CD4-positive, alpha-beta T cell treated with Interleukin-17A for 1 hour (primary cell): ENCODE data around the gene DCHS1.

Experiments
- DNase-seq: peaks from one replicate; pipeline ENCODE4 v3.0.0-alpha.2; 2020

DCHS1 gene

GRCh38 chr11:6670202-6670830 is 14.7 kb upstream of the DCHS1 start:
- peak; percentile 45 for DNase-seq

DNA sequence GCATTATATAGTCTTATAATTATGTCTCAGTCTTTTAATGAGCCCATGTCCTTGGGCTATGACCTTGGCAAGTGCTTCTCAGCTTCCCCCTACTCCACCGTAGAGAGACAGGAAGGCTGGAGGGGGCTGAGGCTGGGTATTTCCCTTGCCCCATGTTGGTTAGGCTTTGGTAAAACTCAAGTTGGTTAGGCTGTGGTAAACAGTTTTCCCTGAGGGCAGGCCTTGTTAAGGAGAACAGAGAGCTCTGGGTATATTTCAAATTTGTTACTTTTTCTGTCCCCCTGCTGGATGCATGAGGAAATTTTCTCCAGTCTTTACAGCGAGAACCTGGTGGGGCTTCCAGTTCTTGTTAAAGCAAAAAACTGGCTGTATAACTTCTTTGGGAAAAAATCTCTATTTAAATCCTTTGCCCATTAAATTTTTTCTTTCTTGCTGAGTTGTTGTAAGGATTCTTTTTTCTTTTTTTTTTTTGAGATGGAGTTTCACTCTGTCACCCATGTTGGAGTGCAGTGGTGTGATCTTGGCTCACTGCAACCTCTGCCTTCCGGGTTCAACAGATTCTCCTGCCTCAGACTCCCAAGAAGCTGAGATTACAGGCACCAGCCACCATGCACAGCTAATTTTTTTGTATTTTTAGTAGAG is 12.2 kb upstream of the DCHS1 start:
- peak; percentile 84 for DNase-seq

GRCh38 chr11:6666302-6667183 is 10.9 kb upstream of the DCHS1 start:
- no peak for DNase-seq

DNA sequence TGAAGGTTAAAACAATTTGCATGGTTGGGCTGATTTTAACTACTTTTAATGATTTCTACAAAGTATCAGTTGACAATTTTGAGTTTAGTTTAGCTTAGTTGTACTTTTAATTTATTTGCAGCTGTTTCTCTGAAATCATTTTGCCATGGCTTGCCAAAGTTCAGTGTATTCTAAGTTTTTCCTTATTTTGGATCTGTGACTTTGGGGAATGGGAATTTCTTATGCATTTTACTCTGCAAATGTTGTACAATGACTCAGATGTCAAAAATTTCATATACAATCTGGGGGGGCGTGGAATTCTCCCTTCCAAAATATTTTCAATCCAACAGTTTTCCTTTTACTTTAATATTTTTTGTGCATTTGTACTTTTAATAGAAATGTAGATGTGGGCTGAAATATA is 8.9 kb upstream of the DCHS1 start:
- no peak for DNase-seq

DNA sequence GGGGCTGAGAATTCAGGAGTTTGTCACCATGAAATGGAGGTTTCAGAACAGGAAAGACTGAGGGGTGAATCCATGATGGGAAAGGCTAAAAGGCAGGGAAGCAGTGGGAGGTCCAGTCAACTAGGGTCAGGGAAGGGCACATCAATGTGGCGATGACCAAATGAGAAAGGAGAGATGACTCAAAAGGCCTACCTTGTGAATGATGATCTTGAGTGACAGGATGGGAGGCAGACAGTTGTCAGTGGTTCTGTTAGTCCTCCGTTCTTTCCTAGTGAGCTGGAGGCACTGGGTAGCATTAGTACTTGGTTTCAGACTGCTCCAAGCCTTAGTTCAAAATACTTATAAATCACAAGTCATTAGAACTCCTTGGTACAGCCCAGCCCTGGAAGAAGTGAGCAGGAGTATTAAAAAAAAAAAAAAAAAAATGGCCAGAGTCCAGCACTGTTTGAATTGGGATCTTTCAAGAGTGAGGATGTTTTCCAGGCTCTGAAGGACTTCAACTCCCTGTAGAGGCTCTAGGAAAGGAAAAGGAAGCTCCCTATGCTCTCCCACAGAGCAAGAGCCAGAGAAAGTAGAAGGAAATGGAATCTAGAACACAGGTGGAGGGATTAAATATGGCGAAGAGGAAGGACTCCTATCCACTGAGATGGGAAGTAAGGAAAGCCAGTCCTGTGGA is 8.3 kb upstream of the DCHS1 start:
- DNase-seq = no peak

- no peak for DNase-seq
Measured at GRCh38 chr11:6660712-6661111, 5.1 kb upstream of the DCHS1 start.

- DNase-seq = no peak
Measured at GRCh38 chr11:6658647-6659046, 3.0 kb upstream of the DCHS1 start.

DNA sequence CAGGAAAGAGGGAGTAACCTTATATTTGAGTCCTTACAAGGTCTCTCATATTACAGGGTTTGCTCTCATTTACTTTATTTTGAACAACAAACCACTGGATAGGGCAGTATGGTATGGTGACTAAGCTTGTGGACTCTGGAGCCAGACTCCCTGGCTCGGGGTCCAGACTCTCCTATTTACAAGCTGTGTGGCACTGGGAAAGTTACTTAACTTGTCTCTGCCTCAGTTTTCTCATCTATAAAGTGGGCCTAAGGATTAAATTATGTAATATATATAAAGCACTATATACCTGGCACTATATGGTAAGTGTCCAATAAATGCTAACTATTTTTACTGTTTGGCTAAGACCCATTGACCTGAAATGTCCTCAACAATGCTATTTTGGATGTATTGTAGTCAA is 1.7 kb upstream of the DCHS1 start:
- no peak for DNase-seq

GRCh38 chr11:6656936-6657335 is 1.3 kb upstream of the DCHS1 start:
- no peak for DNase-seq

DNA sequence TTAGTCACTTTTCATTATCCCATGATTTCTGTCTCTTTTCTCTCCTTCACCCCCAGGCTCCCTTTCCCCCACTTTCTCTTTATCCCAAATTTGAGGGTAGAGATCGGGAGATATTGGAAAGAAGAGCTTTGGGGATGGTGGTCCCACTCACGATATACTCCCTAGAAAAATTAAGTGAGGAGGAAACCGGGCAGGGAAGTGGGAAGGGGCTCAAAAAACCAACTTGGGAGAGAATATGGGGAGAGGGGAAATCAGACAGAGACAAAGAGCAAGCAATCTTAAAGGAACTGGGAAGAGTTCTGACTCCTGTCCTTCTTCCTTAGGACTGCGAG is 941 bp upstream of the DCHS1 start:
- no peak for DNase-seq

GRCh38 chr11:6655020-6655789 is 404 bp downstream of the DCHS1 start:
- DNase-seq = peak; percentile 35

GRCh38 chr11:6654281-6655019 is 1.2 kb downstream of the DCHS1 start:
- no peak for DNase-seq

DNA sequence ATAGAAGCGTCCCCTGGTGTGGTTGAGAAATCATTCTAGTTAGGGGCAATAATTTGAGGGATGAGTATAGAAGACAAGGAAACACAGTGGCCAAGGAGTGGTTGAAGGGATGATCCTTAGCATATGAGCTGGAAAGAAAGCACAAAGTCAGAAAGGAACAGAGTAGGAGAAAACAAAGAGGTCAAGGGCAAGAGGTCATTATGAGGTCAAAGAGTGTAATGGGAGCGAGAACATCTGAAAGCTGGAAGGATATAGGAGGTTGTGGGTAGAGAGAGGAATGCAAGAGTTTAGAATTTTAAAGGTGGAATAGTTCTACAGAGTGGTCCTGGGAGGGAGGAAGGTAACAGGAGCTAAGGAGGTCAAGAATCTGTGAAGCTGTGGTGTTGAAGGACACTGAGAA is 2.0 kb downstream of the DCHS1 start:
- no peak for DNase-seq

- no peak for DNase-seq
Measured at GRCh38 chr11:6653097-6653496, 2.5 kb downstream of the DCHS1 start.

- DNase-seq = no peak
Measured at GRCh38 chr11:6652182-6652581, 3.4 kb downstream of the DCHS1 start.

DNA sequence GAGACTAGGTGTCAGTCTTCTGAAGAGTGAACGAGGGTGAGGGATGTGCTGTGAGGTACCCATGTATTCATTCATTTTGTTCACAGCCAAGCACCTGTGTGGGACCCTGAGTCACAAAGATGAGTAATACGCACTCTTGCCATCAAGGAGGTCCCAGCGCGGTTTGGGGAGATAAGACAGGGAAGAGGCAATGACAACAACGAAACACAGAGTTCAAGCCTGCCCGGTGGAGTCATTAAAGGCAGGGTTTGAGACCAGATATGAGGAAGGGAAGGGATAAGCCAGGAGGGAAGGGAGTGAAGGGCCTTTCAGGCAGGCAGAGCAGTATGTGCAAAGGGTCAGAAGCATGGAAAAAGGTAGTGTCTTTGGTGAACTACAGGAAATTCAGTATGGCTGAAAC is 4.6 kb downstream of the DCHS1 start:
- no peak for DNase-seq

DNA sequence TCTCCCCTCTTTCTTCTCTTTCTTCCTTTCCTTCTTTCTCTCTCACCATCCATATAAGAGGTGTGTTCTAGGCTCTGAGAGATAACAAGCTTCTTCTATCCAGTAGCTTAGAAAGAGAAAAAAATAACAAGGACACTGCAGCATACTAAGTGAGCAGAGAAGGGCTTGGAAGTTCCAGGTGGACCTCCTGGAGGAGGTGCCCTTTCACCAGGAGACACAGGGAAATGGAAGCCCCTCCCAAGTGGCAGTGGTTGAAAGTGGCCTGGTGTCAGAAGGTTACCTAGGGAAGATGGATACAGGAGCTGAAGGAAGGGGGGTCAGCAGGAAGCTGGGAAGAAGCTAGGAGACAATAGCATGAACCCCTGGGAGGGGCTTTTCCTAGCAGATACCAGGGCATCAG is 5.5 kb downstream of the DCHS1 start:
- DNase-seq = no peak

- DNase-seq = no peak
Measured at GRCh38 chr11:6648501-6648900, 7.1 kb downstream of the DCHS1 start.

- no peak for DNase-seq
Measured at GRCh38 chr11:6647836-6648235, 7.8 kb downstream of the DCHS1 start.

- DNase-seq = peak; percentile 38
Measured at GRCh38 chr11:6646918-6647679, 8.5 kb downstream of the DCHS1 start.

GRCh38 chr11:6646576-6646917 is 9.1 kb downstream of the DCHS1 start:
- DNase-seq = no peak
